Measurements from ENCODE around the gene ZNF799.
"Not testable (repeated sequence)": the region's sequence is repeated elsewhere in the genome, so short reads cannot be mapped to it uniquely, and the experiment has no call there.

Gene ZNF799

DNA sequence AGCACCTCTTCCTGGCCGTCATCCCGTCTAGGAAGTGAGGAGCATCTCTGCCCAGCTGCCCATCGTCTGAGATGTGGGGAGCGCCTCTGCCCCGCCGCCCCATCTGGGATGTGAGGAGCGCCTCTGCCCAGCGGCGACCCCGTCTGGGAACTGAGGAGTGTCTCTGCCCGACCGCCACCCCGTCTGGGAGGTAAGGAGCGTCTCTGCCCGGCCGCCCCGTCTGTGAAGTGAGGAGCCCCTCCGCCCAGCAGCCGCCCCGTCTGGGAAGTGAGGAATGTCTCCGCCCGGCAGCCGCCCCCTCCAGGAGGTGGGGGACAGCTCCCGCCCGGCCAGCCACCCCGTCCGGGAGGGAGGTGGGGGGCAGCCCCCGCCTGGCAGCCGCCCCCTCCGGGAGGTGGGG is 38.8 kb downstream of the ZNF799 start:
- not testable (repeated sequence) for DNase-seq

DNA sequence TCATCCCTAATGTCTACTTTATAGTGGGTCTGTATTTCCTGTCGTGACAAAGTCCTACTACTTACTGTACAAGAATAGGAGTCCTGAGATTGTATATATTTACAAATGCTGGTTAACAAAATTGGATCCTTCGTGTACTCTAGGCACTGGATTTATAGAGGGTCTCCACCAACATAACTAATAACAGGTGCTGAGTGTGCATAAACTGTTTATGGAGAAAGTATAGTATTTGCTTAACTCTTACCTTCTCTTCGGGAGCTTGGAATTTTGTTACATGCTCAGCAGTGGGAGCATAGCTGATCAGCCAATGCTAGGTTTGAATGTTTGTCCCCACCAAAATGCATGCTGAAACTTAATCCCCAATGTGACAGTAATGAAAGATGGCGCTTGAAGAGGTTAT is 47.7 kb downstream of the ZNF799 start:
- no peak for DNase-seq

DNA sequence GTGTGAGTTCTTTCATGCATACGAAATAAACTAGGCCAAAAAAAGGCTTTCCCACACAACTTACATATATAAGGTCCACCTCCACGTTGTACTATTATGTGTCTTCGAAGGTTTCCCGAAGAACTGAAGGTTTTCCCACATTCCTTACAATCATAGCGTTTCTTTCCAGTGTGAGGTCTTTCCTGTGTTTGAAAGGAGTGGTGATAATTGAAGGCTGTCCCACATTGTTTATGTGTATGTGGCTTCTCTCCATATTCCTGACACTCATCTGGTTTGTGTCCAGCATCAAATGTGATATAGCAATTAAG is 50.2 kb downstream of the ZNF799 start:
- no peak for DNase-seq

DNA sequence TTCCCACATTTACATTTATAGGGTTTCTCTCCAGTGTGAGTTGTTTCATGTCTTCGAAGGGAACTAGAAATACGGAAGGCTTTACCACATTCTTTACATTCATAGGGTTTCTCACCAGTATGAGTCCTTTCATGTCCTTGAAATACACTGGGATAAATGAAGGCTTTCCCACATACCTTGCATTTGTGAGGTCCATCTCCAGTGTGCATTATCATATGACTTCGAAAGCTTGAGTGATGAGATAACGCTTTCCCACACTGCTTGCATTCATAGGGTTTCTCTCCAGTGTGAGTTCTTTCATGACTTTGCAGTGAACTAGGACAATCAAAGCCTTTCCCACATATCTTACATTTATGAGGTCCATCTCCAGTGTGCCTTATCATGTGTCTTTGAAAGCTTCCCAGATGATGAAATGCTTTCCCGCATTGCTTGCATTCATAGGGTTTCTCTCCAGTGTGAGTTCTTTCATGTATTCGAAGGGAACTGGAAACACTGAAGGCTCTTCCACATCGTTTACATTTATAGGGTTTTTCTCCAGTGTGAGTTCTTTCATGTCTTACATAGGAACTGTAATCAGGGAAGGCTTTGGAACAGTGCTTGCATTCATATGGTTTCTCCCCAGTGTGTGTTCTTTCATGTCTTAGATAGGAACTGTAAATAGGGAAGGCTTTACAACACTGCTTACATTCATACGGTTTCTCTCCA is 50.7 kb downstream of the ZNF799 start:
- no peak for DNase-seq

DNA sequence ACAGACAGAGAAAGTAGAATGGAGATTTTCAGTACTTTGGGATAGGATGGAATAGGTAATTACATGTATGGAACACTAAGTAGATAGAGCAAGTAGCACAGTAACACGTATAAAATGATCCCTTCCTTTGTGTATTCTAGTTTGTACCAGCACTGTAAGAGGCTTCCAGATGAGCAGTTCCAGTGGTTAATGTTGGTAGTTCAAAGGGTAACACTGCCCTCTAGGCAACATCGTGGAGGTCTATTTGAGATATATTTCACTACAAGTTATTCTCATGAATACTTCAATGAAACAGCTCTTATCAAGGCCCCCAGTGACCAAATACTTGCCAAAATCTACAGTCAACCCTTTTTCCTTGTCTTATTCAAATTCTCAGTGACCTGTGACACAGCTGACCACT is 54.2 kb downstream of the ZNF799 start:
- DNase-seq = no peak

DNA sequence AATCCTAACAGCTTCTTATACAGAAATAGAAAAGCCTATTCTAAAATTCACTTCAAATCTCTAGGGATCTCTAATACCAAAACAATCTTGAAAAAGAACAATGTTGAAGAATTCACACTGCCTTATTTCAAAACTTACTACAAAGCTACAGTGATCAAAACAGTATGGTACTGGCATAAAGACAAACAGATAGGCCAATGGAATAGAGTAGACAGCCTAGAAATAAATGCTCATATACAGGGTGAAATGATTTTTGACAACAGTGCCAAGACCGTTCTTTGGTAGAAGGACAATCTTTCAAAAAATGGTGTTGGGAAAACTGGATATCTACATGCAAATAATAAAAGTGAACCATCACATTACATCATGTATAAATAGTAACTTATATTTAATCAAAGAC is 55.9 kb downstream of the ZNF799 start:
- no peak for DNase-seq
